ENCODE measurements around the gene ZDHHC21.

Gene ZDHHC21

GRCh38 chr9:14608540-14608939 is 84.7 kb downstream of the ZDHHC21 start:
- no peak for DNase-seq

- DNase-seq = no peak
Observed at GRCh38 chr9:14597171-14597799, 95.9 kb downstream of the ZDHHC21 start.

GRCh38 chr9:14593406-14593805 is 99.8 kb downstream of the ZDHHC21 start:
- no peak for DNase-seq

- no peak for DNase-seq
Observed at GRCh38 chr9:14591411-14591810, 101.8 kb downstream of the ZDHHC21 start.

GRCh38 chr9:14585730-14586473 is 107.3 kb downstream of the ZDHHC21 start:
- DNase-seq = no peak

GRCh38 chr9:14584571-14584970 is 108.7 kb downstream of the ZDHHC21 start:
- DNase-seq = no peak

- no peak for DNase-seq
Observed at GRCh38 chr9:14578030-14578429, 115.2 kb downstream of the ZDHHC21 start.

- no peak for DNase-seq
Observed at GRCh38 chr9:14574173-14574572, 119.1 kb downstream of the ZDHHC21 start.

GRCh38 chr9:14573319-14573718 is 119.9 kb downstream of the ZDHHC21 start:
- no peak for DNase-seq

- no peak for DNase-seq
Observed at GRCh38 chr9:14565352-14566016, 127.7 kb downstream of the ZDHHC21 start.

GRCh38 chr9:14563902-14564624 is 129.2 kb downstream of the ZDHHC21 start:
- no peak for DNase-seq

GRCh38 chr9:14561929-14562405 is 131.3 kb downstream of the ZDHHC21 start:
- no peak for DNase-seq

All from DMS 273 treated with DMSO at 0.1 percent for 48 hours (cell line).